ENCODE measurements around the gene ICAM5.
"Not testable (repeated sequence)": the region's sequence is repeated elsewhere in the genome, so short reads cannot be mapped to it uniquely, and the experiment has no call there.

The ICAM5 gene

GRCh38 chr19:10333758-10334587 lies 44.2 kb downstream of the ICAM5 start:
- peak overlapping the region; percentile 91 for H3K4me3 ChIP-seq (ENCODE audit: low read length)
- DNase-seq (ENCODE audit: low read depth, low spot score) = no peak

GRCh38 chr19:10334588-10335351 lies 45.0 kb downstream of the ICAM5 start:
- no peak overlapping the region for H3K4me3 ChIP-seq (ENCODE audit: low read length)
- DNase-seq (ENCODE audit: low read depth, low spot score) = peak; percentile 34

- H3K4me3 ChIP-seq (ENCODE audit: low read length) = no peak overlapping the region
These were observed 45.7 kb downstream of the ICAM5 start for GRCh38 chr19:10335352-10335985.

GRCh38 chr19:10336725-10337124 lies 47.0 kb downstream of the ICAM5 start:
- not testable (repeated sequence) for H3K4me3 ChIP-seq (ENCODE audit: low read length); DNase-seq (ENCODE audit: low read depth, low spot score)

More at GRCh38 chr19:10335352-10335985, 45.7 kb downstream of the ICAM5 start:
- no peak for DNase-seq (ENCODE audit: low read depth, low spot score)

GRCh38 chr19:10338940-10339339 lies 49.2 kb downstream of the ICAM5 start:
- no peak for DNase-seq (ENCODE audit: low read depth, low spot score)
- peak overlapping the region; percentile 81 for H3K4me3 ChIP-seq (ENCODE audit: low read length)

GRCh38 chr19:10339380-10339960 lies 49.7 kb downstream of the ICAM5 start, which contains the start of gene ICAM3:
Gene ICAM3, minus strand, starts transcription at chr19:10339624. Its CDS starts 10 bp downstream, at chr19:10339614.
- H3K4me3 ChIP-seq (ENCODE audit: low read length) = peak within 1 kb of the TSS; percentile 81
- DNase-seq (ENCODE audit: low read depth, low spot score) = peak; percentile 64

GRCh38 chr19:10339977-10340376 lies 50.2 kb downstream of the ICAM5 start:
- H3K4me3 ChIP-seq (ENCODE audit: low read length) = peak overlapping the region; percentile 81
- no peak for DNase-seq (ENCODE audit: low read depth, low spot score)

GRCh38 chr19:10343495-10343894 lies 53.7 kb downstream of the ICAM5 start:
- H3K4me3 ChIP-seq (ENCODE audit: low read length) = no peak overlapping the region
- DNase-seq (ENCODE audit: low read depth, low spot score) = no peak

GRCh38 chr19:10344780-10345179 lies 55.0 kb downstream of the ICAM5 start:
- no peak for DNase-seq (ENCODE audit: low read depth, low spot score)
- H3K4me3 ChIP-seq (ENCODE audit: low read length) = no peak overlapping the region
